Esophagus (tissue), 2 donors: Measurements from ENCODE around the gene LAMA3. TPM values are rescaled to one million over a fixed set of nuclear protein-coding genes. Genes with fewer than 3 reads are reported as not detected.

ENCODE experiments used
- H3K27ac ChIP-seq, 2 donors: one replicate each; pipeline ENCODE4 v1.5.1; 2013; ENCODE audit warnings: low read depth in 2 of 2, mild to moderate bottlenecking in 2 of 2, inconsistent platforms in 1 of 2, low read length in 1 of 2, moderate library complexity in 1 of 2
- H3K27me3 ChIP-seq, 2 donors: one replicate each; pipeline ENCODE4 v1.6.1; 2013; ENCODE audit warnings: low read length in 2 of 2, control low read depth in 1 of 2, mild to moderate bottlenecking in 1 of 2; ENCODE audit not compliant: insufficient read depth in 2 of 2, control insufficient read depth in 1 of 2
- H3K36me3 ChIP-seq, 2 donors: one replicate each; pipeline ENCODE4 v1.6.1; 2013; ENCODE audit warnings: low read length in 1 of 2; ENCODE audit not compliant: control insufficient read depth in 2 of 2, insufficient read depth in 2 of 2
- H3K4me1 ChIP-seq, 2 donors: one replicate each; pipeline ENCODE4 v1.6.1; 2013; ENCODE audit warnings: low read length in 1 of 2; ENCODE audit not compliant: control insufficient read depth in 2 of 2, insufficient read depth in 2 of 2
- H3K4me3 ChIP-seq, 2 donors: one replicate each; pipeline ENCODE4 v1.5.1; 2013; ENCODE audit warnings: low read length in 2 of 2, mild to moderate bottlenecking in 2 of 2, low read depth in 1 of 2, moderate library complexity in 1 of 2
- H3K9me3 ChIP-seq, 2 donors: one replicate each; pipeline ENCODE4 v1.6.1; 2013; ENCODE audit warnings: mild to moderate bottlenecking in 2 of 2, low read depth in 1 of 2, low read length in 1 of 2, moderate library complexity in 1 of 2; ENCODE audit not compliant: control insufficient read depth in 2 of 2, insufficient read depth in 1 of 2
- WGBS, 2 donors: extraction: QIAGEN DNeasy Blood & Tissue Kit; methylation state at CpG; one replicate each; pipeline ENCODE4 v1.1.7; 2013; 5-methylcytosine and 5-hydroxymethylcytosine counted together
- polyA plus RNA-seq, 2 donors: library from polyadenylated mRNA; stranded (reverse); fragments of 200-250 nt; gene quantifications; one replicate each; pipeline ENCODE4 v1.2.3, GENCODE V29; 2013
- donor health status: healthy with polysubstance abuse.
- donor health status: Bipolar disorder and iron deficiency.

LAMA3 gene
- polyA plus RNA-seq, 2 donors: 8.0 to 11.5 TPM

DNA sequence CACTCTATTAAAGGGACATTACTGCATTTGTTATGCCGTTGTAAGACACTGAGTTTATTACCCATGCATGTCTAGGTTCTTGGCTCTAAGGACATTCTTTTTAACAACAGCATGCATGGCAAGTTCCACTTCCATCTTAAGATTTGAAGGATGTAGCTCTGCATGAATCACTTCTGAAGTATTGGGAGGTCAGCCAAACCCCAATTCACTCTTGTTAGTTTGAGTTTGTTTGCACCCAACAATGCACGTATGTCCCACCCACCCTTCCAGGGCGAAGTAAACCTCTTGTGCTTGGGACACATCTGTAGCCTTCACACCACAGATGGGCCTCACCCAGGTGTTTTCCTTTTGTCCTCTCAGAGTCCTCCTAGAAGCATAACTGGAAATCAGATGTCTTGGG is 5.6 kb upstream of the LAMA3 start:
- no peaks in the 10 kb centered on the region for H3K9me3 ChIP-seq
- H3K27ac ChIP-seq: no peak overlapping the region
- 35 to 44% methylated on average over 3 of the region's 3 CpGs for WGBS, 2 donors
- H3K27me3 ChIP-seq: no peaks in the 10 kb centered on the region
- no peaks in the 10 kb centered on the region for H3K4me1 ChIP-seq
- no peak overlapping the region for H3K4me3 ChIP-seq
- H3K36me3 ChIP-seq: peaks cover 0 to 3% of the 10 kb centered on the region in 2 donors

DNA sequence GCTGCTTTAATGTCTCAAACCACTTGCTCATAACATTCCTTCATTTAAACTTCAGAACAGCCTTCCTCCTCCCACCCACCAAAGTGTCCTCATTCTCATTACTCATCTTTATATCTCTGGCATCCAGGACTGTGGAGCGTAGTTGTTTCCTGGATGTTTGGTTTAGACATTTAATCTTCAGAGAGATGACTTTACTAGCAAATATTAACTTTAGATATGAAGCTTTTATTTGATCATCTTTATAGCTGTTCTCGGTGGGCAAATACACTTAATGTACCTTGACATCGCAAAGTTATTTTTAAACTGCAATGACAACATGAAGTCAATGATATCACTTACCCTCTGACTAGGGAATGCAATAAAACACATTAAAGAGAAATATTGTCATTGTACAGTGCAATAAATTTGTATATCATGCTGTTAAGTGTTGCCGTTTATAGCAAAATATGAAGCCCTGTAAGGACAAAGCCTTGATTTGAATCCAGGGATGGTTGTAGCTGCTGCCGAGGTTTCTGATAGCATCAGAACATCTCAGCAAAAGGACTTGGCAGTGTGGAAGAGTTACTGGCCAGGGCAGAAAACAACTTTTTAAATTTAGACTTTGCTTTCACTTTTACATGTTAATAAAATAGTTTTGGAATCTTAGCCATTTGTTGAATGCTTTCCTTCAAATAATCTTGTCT is 4.6 kb upstream of the LAMA3 start:
- no peak overlapping the region for H3K4me3 ChIP-seq
- H3K36me3 ChIP-seq: no peaks in the 10 kb centered on the region
- H3K9me3 ChIP-seq: no peaks in the 10 kb centered on the region
- no peaks in the 10 kb centered on the region for H3K27me3 ChIP-seq
- 42 to 69% methylated on average over 5 of the region's 5 CpGs for WGBS, 2 donors
- no peak overlapping the region for H3K27ac ChIP-seq
- peaks cover 0 to 2% of the 10 kb centered on the region in 2 donors for H3K4me1 ChIP-seq

DNA sequence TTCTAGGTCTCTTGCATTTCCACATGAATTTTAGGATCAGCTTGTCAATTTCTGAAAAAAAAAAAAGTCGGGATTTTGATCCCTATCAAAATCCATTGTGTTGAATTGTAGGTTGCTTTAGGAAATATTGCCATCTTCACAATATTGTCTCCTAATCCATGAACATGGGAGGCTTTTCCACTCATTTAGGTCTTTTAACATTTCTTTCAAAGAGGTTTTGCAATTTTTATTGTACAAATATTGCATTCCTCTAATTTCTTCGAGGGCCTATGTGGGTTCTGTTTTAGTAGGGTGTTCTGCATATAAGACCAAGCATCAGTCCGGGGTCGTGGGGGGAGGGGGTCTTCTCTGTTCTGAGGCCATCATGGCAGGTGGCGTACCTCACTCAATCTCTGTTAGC is 725 bp upstream of the LAMA3 start:
- Histone ChIP-seq H3K36me3 (no peaks in the 10 kb centered on the region), H3K4me1 (peaks cover 0 to 7% of the 10 kb centered on the region in 2 donors), H3K4me3 (peak overlapping the region in 1 of 2 donors; percentile 64), H3K9me3 (no peaks in the 10 kb centered on the region), H3K27me3 (no peaks in the 10 kb centered on the region), H3K27ac (peak overlapping the region; percentile 57 to 72)
- 47 to 51% methylated on average over 5 of the region's 5 CpGs for WGBS, 2 donors

DNA sequence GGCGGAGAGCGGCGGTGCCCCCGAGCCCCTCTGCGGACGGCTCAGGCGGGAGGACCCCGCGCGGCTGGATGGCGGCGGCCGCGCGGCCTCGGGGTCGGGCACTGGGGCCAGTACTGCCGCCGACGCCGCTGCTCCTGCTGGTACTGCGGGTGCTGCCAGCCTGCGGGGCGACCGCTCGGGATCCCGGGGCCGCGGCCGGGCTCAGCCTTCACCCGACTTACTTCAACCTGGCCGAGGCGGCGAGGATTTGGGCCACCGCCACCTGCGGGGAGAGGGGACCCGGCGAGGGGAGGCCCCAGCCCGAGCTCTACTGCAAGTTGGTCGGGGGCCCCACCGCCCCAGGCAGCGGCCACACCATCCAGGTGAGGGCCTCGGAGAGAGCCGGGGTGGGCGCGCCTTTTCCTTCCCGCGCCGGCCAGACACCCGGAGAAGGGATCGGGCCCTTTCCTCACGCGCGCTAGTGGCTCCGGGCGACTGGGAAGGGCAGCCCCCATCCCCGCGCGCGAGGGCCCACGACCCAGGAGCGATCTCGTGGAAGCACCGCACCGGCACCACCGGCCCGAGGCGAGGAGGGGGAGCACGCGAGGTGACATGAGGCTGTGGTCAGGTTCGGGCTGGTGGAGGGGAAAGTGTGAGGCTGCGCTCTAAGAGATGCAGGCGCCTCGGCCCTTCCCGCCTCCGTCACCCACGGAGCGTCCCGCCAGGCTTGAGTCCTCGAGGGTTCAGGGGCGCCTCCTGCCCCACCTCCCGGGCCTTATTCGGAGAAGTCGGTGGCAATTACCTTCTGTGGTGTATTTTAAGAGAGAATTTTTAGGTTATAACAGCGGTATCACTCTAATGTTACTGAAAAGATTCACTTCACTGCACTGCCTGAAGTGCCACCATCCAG is 607 bp downstream of the LAMA3 start:
- Histone ChIP-seq H3K27ac (peak overlapping the region; percentile 57 to 72), H3K27me3 (no peaks in the 10 kb centered on the region), H3K9me3 (no peaks in the 10 kb centered on the region), H3K36me3 (no peaks in the 10 kb centered on the region), H3K4me3 (peak overlapping the region; percentile 64 to 65), H3K4me1 (peaks cover 0 to 7% of the 10 kb centered on the region in 2 donors)
- WGBS, 2 donors: 2 to 3% methylated on average over 64 to 85 of the region's 85 CpGs

DNA sequence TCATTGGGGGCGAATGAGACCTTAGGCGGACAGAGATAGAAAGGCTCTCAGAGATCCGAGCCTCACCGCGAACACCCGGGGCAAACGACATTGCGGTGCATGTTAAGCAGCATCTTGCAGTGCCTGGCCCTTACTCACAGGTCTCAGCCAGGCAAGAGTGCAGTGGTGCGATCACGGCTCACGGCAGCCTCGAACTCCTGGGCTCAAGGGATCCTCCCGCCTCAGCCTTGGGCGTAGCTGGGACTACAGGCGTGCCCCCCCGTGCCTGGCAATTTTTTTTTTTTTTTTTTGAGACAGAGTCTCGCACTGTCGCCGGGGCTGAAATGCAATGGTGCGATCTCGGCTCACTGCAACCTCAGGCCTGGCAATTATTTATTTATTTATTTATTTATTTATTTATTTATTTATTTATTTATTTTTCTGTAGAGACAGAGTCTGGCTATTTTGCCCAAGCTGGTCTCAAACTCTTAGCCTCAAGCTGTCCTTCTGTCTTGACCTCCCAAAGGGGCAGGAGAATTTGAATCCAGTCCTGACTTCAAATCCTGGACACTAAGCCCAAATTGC is 1.3 kb downstream of the LAMA3 start:
- H3K4me3 ChIP-seq: peak overlapping the region; percentile 64 to 65
- WGBS, 2 donors: 58 to 67% methylated on average over 21 of the region's 21 CpGs
- H3K9me3 ChIP-seq: no peaks in the 10 kb centered on the region
- H3K27me3 ChIP-seq: no peaks in the 10 kb centered on the region
- no peak overlapping the region for H3K27ac ChIP-seq
- no peaks in the 10 kb centered on the region for H3K36me3 ChIP-seq
- peaks cover 0 to 11% of the 10 kb centered on the region in 2 donors for H3K4me1 ChIP-seq

DNA sequence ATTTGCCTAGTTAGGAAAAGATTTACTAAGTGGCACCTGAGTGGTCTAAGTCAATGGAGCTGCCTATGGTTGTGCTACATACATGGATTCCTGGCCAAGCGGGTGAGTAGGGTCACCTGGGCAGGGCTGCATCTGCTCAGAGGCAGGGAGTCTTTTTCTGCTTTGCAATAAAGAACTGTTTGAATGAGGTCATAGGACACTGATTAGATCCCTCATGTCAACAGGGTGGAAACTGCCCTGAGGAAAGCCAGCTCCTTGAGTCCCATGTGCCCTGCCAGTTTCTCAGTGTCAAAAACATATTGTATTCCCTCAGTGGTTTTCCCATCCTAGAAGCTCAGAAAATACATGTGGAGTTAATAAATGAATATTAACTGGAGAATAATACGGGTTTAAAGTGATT is 4.6 kb downstream of the LAMA3 start:
- H3K27ac ChIP-seq: no peak overlapping the region
- no peak overlapping the region for H3K4me3 ChIP-seq
- peaks cover 0 to 11% of the 10 kb centered on the region in 2 donors for H3K4me1 ChIP-seq
- WGBS, 2 donors: 87 to 92% methylated on average over 2 of the region's 2 CpGs
- no peaks in the 10 kb centered on the region for H3K9me3 ChIP-seq
- no peaks in the 10 kb centered on the region for H3K27me3 ChIP-seq
- no peaks in the 10 kb centered on the region for H3K36me3 ChIP-seq

DNA sequence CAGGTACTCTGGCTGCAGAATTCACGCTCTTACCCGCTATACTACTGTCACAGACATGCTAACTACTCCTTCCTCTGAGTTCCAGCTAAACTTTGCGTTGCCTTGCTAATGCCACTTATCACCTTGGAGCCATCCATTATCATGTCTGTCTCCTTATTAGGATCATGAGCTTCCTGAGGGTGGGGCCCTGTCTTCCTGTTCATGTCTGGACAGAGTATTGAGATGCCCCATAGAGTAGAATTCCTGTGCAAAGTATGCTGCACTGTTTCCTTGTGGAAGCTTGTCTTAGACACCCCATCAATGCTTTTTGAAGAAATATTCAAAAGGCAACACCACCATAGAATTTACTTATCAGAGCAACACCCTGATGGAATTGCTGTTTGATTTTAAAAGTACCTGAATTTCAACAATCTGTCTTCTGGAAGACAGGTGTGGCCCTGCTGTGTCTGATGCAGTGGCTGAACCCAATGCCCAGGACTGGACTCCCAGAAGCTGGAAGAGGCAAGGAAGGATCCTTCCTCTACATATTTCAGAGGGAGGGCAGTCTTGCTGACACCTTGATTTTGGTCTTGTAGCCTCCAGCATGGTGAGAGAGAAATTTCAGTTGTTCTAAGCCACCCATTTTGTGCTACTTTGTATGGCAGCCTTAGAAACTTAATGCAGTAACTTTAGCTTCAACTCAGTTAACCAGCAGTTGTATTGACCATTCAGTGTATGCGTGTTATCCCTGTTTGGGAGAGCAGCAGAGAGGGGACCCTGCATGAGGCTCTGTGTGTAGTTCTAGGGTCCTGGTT is 5.6 kb downstream of the LAMA3 start:
- Histone ChIP-seq H3K36me3 (no peaks in the 10 kb centered on the region), H3K4me3 (no peak overlapping the region), H3K27ac (peak overlapping the region in 1 of 2 donors; percentile 66), H3K4me1 (peaks cover 0 to 9% of the 10 kb centered on the region in 2 donors), H3K9me3 (no peaks in the 10 kb centered on the region), H3K27me3 (no peaks in the 10 kb centered on the region)
- 83 to 90% methylated on average over 4 of the region's 4 CpGs for WGBS, 2 donors

DNA sequence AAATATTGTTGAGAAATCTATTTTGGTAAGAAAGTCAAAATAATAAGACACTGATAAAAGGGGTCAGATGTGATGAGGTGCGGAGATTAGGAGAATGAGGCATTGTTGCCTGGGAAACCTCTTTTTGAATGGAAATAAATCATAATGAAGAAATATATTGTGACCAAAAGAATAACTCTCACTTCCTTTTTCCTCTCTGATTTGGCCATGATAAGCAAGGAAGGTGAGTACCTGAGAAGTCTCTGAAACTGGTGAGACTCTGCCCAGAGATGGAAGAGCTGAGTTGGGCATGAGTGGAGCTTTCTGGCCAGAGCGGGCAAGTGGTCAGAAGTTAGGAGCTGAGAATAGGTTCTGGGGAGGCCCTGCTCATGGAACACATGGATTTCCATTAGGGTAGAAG is 11.8 kb downstream of the LAMA3 start:
- WGBS, 2 donors: 50 to 51% methylated on average over 2 of the region's 2 CpGs

DNA sequence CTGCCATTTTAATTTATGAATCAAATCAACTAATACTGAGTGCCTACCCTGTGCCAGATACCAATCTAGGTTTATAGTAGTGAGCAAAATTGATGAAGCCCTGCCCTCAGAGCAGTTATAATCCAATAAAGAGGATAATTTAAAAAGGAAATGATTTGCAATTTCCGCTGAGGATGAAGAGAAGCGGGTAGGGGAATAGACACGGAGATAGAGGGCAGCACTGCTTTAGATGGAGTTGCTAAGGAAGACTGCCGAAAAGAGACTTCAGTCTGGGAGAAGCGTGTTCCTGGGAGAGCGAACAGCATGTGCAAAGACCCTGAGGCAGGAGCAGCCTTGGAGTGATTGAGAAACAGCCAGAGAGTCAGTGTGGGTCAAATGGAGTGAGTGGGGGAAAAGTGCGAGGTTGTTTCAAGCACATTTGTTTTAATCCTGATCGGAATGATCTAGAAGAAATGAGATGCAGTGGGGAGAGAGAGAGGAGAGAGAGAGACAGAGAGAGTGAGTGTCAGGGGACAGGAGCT is 12.4 kb downstream of the LAMA3 start:
- H3K9me3 ChIP-seq: no peaks in the 10 kb centered on the region
- no peaks in the 10 kb centered on the region for H3K36me3 ChIP-seq
- H3K27ac ChIP-seq: no peak overlapping the region
- no peaks in the 10 kb centered on the region for H3K27me3 ChIP-seq
- WGBS, 2 donors: 94 to 95% methylated on average over 8 of the region's 8 CpGs
- H3K4me3 ChIP-seq: no peak overlapping the region
- H3K4me1 ChIP-seq: no peaks in the 10 kb centered on the region

More for the DNA sequence above, 11.8 kb downstream of the LAMA3 start:
- H3K4me1 ChIP-seq: no peaks in the 10 kb centered on the region
- H3K27ac ChIP-seq: no peak overlapping the region
- H3K4me3 ChIP-seq: no peak overlapping the region
- no peaks in the 10 kb centered on the region for H3K36me3 ChIP-seq
- no peaks in the 10 kb centered on the region for H3K27me3 ChIP-seq
- no peaks in the 10 kb centered on the region for H3K9me3 ChIP-seq
